HL-60/S4 treated with phorbol 12-myristate 13-acetate at 8.2 ng/mL for 4 days and 3 days (cell line): ENCODE results near the gene CPT1C.
"Not testable (repeated sequence)": the region's sequence is repeated elsewhere in the genome, so short reads cannot be mapped to it uniquely, and the experiment has no call there.

Source experiments
- in situ Hi-C: fragments of 300-500 bp; cut with MboI; formaldehyde crosslinking; loops from 2 replicates; pipeline ENCODE4 v1.15.0; 2022; ENCODE audit warnings: low sequenced_read_pairs

CPT1C gene

GRCh38 chr19:49699364-49699763, 8.4 kb downstream of the CPT1C start:
- in situ Hi-C loops, result no loop called here

GRCh38 chr19:49700563-49700962, 9.6 kb downstream of the CPT1C start:
- in situ Hi-C loops, result no loop called here

- in situ Hi-C loops, result no loop called here
Measured at GRCh38 chr19:49701271-49701786, 10.4 kb downstream of the CPT1C start.

- in situ Hi-C loops, result no loop called here
Measured at GRCh38 chr19:49704888-49705642, 14.1 kb downstream of the CPT1C start.

- in situ Hi-C loops, result no loop called here
Measured at GRCh38 chr19:49705919-49706318, 15.0 kb downstream of the CPT1C start.

- in situ Hi-C loops, result no loop called here
Measured at GRCh38 chr19:49710372-49710951, 19.5 kb downstream of the CPT1C start.

GRCh38 chr19:49712397-49712859, 21.5 kb downstream of the CPT1C start:
- in situ Hi-C loops, result no loop called here

GRCh38 chr19:49713236-49713845, 22.4 kb downstream of the CPT1C start:
- in situ Hi-C loops, result no loop called here

GRCh38 chr19:49716154-49716553, 25.2 kb downstream of the CPT1C start:
- in situ Hi-C loops, result no loop called here

GRCh38 chr19:49718511-49718910, 27.6 kb downstream of the CPT1C start:
- in situ Hi-C loops, result no loop called here

- in situ Hi-C loops, result no loop called here
Measured at GRCh38 chr19:49718991-49719390, 28.1 kb downstream of the CPT1C start.

GRCh38 chr19:49719420-49719819, 28.5 kb downstream of the CPT1C start:
- in situ Hi-C loops, result not testable (repeated sequence)

- in situ Hi-C loops, result no loop called here
Measured at GRCh38 chr19:49727217-49728030, 36.5 kb downstream of the CPT1C start.

- in situ Hi-C loops, result no loop called here
Measured at GRCh38 chr19:49730166-49730565, 39.2 kb downstream of the CPT1C start.

- in situ Hi-C loops, result no loop called here
Measured at GRCh38 chr19:49738268-49738667, 47.4 kb downstream of the CPT1C start.

GRCh38 chr19:49739098-49739497, 48.2 kb downstream of the CPT1C start:
- in situ Hi-C loops, result no loop called here

- in situ Hi-C loops, result no loop called here
Measured at GRCh38 chr19:49739933-49740332, 49.0 kb downstream of the CPT1C start.

- in situ Hi-C loops, result no loop called here
Measured at GRCh38 chr19:49741210-49741844, 50.4 kb downstream of the CPT1C start.

- in situ Hi-C loops, result no loop called here
Measured at GRCh38 chr19:49744946-49745381, 54.0 kb downstream of the CPT1C start.

GRCh38 chr19:49746206-49746958, 55.5 kb downstream of the CPT1C start:
- in situ Hi-C loops, result no loop called here
